Neural cell (in vitro differentiated cells): Measurements from ENCODE around the gene RAC2. TPM values are rescaled to one million over a fixed set of nuclear protein-coding genes. Genes with fewer than 3 reads are reported as not detected.

Experiments
- H2AFZ ChIP-seq: fragments of 200-600, 300-800 bp; sonication (generic), shearing (Covaris generic); 2 replicates; pipeline ENCODE4 v1.6.0; 2014; ENCODE audit warnings: low read depth, mild to moderate bottlenecking, antibody characterized with exemption, low read length, moderate library complexity
- H3F3A ChIP-seq: fragments of 200-600 bp; shearing (Covaris generic); 2 replicates; pipeline ENCODE4 v1.6.1; 2016; ENCODE audit warnings: mild to moderate bottlenecking, moderate library complexity, mixed read lengths, antibody characterized with exemption, low read length; ENCODE audit not compliant: insufficient read depth, poor library complexity, severe bottlenecking
- H3K27ac ChIP-seq: fragments of 200-600, 300-800 bp; sonication (generic), shearing (Covaris generic); 2 replicates; pipeline ENCODE4 v1.5.1; 2014; ENCODE audit warnings: mild to moderate bottlenecking, low read length, moderate library complexity
- H3K27me3 ChIP-seq: fragments of 300-800, 200-600 bp; sonication (generic), shearing (Covaris generic); 2 replicates; pipeline ENCODE4 v1.6.0; 2014; ENCODE audit warnings: mild to moderate bottlenecking, low read depth, low read length, moderate library complexity; ENCODE audit not compliant: insufficient read depth
- H3K36me3 ChIP-seq: fragments of 300-800, 200-600 bp; sonication (generic), shearing (Covaris generic); 2 replicates; pipeline ENCODE4 v1.5.1; 2014; ENCODE audit warnings: mild to moderate bottlenecking, antibody characterized with exemption, low read length, moderate library complexity; ENCODE audit not compliant: insufficient read depth
- H3K4me2 ChIP-seq: fragments of 300-800, 200-600 bp; sonication (generic), shearing (Covaris generic); 2 replicates; pipeline ENCODE4 v1.6.0; 2014; ENCODE audit warnings: mild to moderate bottlenecking, low read length
- H3K4me3 ChIP-seq: fragments of 300-800, 200-600 bp; sonication (generic), shearing (Covaris generic); 2 replicates; pipeline ENCODE4 v1.5.1; 2014; ENCODE audit warnings: mild to moderate bottlenecking, low read length, moderate library complexity
- H3K79me2 ChIP-seq: fragments of 200-600 bp; shearing (Covaris generic); replicated peaks from 2 replicates; pipeline ENCODE4 v1.6.0; 2014; ENCODE audit warnings: mild to moderate bottlenecking, low read length, moderate library complexity; ENCODE audit not compliant: insufficient read depth
- H3K9ac ChIP-seq: fragments of 300-800, 200-600 bp; sonication (generic), shearing (Covaris generic); 2 replicates; pipeline ENCODE4 v1.6.1; 2016; ENCODE audit warnings: mild to moderate bottlenecking, low read length, mixed read lengths
- H3K9me2 ChIP-seq: fragments of 200-600 bp; shearing (Covaris generic); 2 replicates; pipeline ENCODE4 v1.6.1; 2016; ENCODE audit warnings: mild to moderate bottlenecking, low read length, mixed read lengths; ENCODE audit not compliant: insufficient read depth
- H3K9me3 ChIP-seq: fragments of 200-600, 300-800 bp; sonication (generic), shearing (Covaris generic); 2 replicates; pipeline ENCODE4 v1.6.1; 2016; ENCODE audit warnings: mild to moderate bottlenecking, mixed run types, low read length, moderate library complexity, mixed read lengths
- H4K20me1 ChIP-seq: fragments of 200-600 bp; shearing (Covaris generic); 2 replicates; pipeline ENCODE4 v1.6.1; 2016; ENCODE audit warnings: mild to moderate bottlenecking, mixed run types; ENCODE audit not compliant: insufficient read depth
- EP300 ChIP-seq: fragments of 450-650 bp; conservative IDR thresholded peaks from 2 replicates; pipeline ENCODE4 v1.6.1; 2014; ENCODE audit warnings: antibody characterized with exemption, mild to moderate bottlenecking, moderate library complexity; ENCODE audit not compliant: poor library complexity, severe bottlenecking
- EZH2 ChIP-seq: fragments of 200-600, 300-800 bp; shearing (Covaris generic), sonication (generic); IDR thresholded peaks from 2 replicates; pipeline ENCODE4 v1.6.1; 2014; ENCODE audit warnings: antibody characterized with exemption, low read length, borderline replicate concordance, mild to moderate bottlenecking; ENCODE audit not compliant: insufficient read depth, poor library complexity, severe bottlenecking
- MXI1 ChIP-seq: fragments of 450-650 bp; conservative IDR thresholded peaks from 2 replicates; pipeline ENCODE4 v1.6.1; 2014; ENCODE audit warnings: antibody characterized with exemption, mild to moderate bottlenecking; ENCODE audit not compliant: poor library complexity, severe bottlenecking
- POLR2AphosphoS5 ChIP-seq: IDR thresholded peaks from 2 replicates; pipeline ENCODE4 v1.6.1; 2012
- RAD21 ChIP-seq: fragments of 450-650 bp; conservative IDR thresholded peaks from 2 replicates; pipeline ENCODE4 v1.6.1; 2014; ENCODE audit warnings: antibody characterized with exemption, mild to moderate bottlenecking, moderate library complexity
- SMC3 ChIP-seq: fragments of 450-650 bp; conservative IDR thresholded peaks from 2 replicates; pipeline ENCODE4 v1.6.1; 2014; ENCODE audit warnings: antibody characterized with exemption, mild to moderate bottlenecking, moderate library complexity; ENCODE audit not compliant: poor library complexity
- TAF1 ChIP-seq: IDR thresholded peaks from 2 replicates; pipeline ENCODE4 v1.6.1; 2012; ENCODE audit warnings: low read depth
- polyA plus RNA-seq: library from polyadenylated mRNA; depleted of rRNA; stranded (reverse); fragments of >200 nt; gene quantifications from 2 replicates; pipeline ENCODE4 v1.2.3, GENCODE V29; 2014
- TF ChIP-seq, protein P1 (sequence below): IDR thresholded peaks from 2 replicates; pipeline ENCODE4 v1.6.1; 2012; ENCODE audit warnings: borderline replicate concordance
- TF ChIP-seq, protein P2 (sequence below): fragments of 450-650 bp; IDR thresholded peaks from 2 replicates; pipeline ENCODE4 v1.5.1; 2014; ENCODE audit warnings: antibody characterized with exemption, mild to moderate bottlenecking, moderate library complexity; ENCODE audit not compliant: poor library complexity, severe bottlenecking

The RAC2 gene
- polyA plus RNA-seq, 1 donor from 2014 or later = not detected

DNA sequence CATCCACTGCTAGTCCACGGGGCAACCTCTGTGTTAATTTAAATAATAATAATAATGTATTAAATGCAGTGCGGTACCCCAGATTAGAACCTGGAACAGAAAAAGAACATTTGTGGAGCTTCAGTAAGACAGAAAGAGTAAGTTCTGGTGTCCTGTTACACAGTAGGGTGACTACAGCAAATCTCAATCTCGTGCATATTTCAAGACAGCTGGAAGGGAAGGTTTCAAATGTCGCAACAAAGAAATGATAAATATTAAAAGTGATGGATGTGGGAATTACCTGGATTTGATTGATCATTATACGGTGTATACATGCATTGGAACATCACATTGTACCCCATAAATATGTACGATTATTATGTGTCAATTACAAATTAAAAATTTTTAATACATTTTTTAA lies 1.7 kb upstream of the RAC2 start:
- TF ChIP-seq, protein P1, sequence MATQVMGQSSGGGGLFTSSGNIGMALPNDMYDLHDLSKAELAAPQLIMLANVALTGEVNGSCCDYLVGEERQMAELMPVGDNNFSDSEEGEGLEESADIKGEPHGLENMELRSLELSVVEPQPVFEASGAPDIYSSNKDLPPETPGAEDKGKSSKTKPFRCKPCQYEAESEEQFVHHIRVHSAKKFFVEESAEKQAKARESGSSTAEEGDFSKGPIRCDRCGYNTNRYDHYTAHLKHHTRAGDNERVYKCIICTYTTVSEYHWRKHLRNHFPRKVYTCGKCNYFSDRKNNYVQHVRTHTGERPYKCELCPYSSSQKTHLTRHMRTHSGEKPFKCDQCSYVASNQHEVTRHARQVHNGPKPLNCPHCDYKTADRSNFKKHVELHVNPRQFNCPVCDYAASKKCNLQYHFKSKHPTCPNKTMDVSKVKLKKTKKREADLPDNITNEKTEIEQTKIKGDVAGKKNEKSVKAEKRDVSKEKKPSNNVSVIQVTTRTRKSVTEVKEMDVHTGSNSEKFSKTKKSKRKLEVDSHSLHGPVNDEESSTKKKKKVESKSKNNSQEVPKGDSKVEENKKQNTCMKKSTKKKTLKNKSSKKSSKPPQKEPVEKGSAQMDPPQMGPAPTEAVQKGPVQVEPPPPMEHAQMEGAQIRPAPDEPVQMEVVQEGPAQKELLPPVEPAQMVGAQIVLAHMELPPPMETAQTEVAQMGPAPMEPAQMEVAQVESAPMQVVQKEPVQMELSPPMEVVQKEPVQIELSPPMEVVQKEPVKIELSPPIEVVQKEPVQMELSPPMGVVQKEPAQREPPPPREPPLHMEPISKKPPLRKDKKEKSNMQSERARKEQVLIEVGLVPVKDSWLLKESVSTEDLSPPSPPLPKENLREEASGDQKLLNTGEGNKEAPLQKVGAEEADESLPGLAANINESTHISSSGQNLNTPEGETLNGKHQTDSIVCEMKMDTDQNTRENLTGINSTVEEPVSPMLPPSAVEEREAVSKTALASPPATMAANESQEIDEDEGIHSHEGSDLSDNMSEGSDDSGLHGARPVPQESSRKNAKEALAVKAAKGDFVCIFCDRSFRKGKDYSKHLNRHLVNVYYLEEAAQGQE = no peak
- TF ChIP-seq POLR2AphosphoS5 = no peak
- TF ChIP-seq RAD21 = no peak
- no peak for TF ChIP-seq TAF1
- TF ChIP-seq EZH2 = no peak
- TF ChIP-seq SMC3 = no peak
- no peak for TF ChIP-seq MXI1
- Histone ChIP-seq H2AFZ (no peak overlapping the region), H3K9ac (no peak overlapping the region), H3F3A (no peaks in the 10 kb centered on the region), H3K9me2 (no peaks in the 10 kb centered on the region), H3K27me3 (no peaks in the 10 kb centered on the region), H3K27ac (no peak overlapping the region), H3K4me2 (no peak overlapping the region), H3K4me3 (no peak overlapping the region), H3K9me3 (no peaks in the 10 kb centered on the region), H3K36me3 (no peaks in the 10 kb centered on the region), H4K20me1 (no peaks in the 10 kb centered on the region), H3K79me2 (no peaks in the 10 kb centered on the region)

DNA sequence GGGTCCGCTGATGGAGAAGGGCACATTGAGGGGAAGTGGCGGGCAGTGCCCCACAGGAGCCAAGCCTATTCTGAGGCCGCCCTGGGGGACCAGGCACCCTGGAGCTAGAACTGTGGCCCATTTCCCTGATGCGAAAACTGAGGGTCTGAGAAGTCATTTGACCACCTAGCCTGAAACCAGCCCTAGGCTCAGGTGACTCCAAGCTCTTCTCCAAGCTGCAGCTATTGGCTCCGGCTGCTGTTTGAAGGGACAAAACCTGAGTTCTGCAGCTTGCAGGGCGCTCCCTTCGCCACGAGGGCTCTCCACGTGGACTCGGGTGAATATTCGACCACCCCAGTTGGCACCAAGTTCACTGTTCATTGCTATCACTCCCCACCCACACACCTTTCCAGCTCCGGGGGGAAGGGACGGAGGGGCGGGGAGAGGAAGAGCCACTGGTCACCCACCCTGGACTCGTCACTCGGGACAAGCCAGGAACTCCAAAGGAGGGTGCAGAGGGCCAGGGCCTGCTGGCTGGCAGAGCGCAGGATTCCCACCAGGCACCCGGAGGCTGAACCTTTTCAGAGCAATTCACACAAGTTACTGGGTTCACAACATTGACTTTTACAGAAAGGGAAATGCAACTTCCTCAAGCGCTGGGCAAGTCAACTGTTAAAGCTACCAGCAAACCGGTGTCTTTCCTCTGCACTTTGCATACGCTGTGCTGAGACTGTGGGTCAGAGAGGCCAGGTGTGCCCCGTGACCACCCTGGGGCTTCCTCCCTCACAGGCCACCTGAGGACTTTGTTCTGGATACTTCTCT lies 1.1 kb upstream of the RAC2 start:
- no peaks in the 10 kb centered on the region for H3K27me3 ChIP-seq
- no peaks in the 10 kb centered on the region for H3K9me3 ChIP-seq
- no peaks in the 10 kb centered on the region for H3F3A ChIP-seq
- H3K4me3 ChIP-seq = no peak overlapping the region
- no peaks in the 10 kb centered on the region for H4K20me1 ChIP-seq
- H3K36me3 ChIP-seq = no peaks in the 10 kb centered on the region
- no peak overlapping the region for H3K9ac ChIP-seq
- TF ChIP-seq SMC3 (no peak), MXI1 (no peak), TAF1 (no peak), EP300 (no peak), EZH2 (no peak), RAD21 (no peak), POLR2AphosphoS5 (no peak)
- TF ChIP-seq, protein P2, sequence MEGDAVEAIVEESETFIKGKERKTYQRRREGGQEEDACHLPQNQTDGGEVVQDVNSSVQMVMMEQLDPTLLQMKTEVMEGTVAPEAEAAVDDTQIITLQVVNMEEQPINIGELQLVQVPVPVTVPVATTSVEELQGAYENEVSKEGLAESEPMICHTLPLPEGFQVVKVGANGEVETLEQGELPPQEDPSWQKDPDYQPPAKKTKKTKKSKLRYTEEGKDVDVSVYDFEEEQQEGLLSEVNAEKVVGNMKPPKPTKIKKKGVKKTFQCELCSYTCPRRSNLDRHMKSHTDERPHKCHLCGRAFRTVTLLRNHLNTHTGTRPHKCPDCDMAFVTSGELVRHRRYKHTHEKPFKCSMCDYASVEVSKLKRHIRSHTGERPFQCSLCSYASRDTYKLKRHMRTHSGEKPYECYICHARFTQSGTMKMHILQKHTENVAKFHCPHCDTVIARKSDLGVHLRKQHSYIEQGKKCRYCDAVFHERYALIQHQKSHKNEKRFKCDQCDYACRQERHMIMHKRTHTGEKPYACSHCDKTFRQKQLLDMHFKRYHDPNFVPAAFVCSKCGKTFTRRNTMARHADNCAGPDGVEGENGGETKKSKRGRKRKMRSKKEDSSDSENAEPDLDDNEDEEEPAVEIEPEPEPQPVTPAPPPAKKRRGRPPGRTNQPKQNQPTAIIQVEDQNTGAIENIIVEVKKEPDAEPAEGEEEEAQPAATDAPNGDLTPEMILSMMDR = no peak
- TF ChIP-seq, protein P1 = no peak
- H3K27ac ChIP-seq = no peak overlapping the region
- no peaks in the 10 kb centered on the region for H3K9me2 ChIP-seq
- H2AFZ ChIP-seq = no peak overlapping the region
- no peaks in the 10 kb centered on the region for H3K79me2 ChIP-seq
- no peak overlapping the region for H3K4me2 ChIP-seq
